GM19463 (cell line): ENCODE measurements around the gene RAB9A.
"Not testable (repeated sequence)": the region's sequence is repeated elsewhere in the genome, so short reads cannot be mapped to it uniquely, and the experiment has no call there.

Experiments
- ATAC-seq: cut with Tn5 transposase; IDR thresholded peaks from one replicate; pipeline ENCODE4 v1.9.1; 2021; ENCODE audit warnings: mild to moderate bottlenecking, moderate library complexity; ENCODE audit not compliant: unreplicated experiment

The RAB9A gene

GRCh38 chrX:13688958-13689740 lies at the start of gene RAB9A:
TSS of gene RAB9A (plus strand) at chrX:13689128. CDS start at chrX:13708747, 19,619 bp downstream.
- peak; percentile 74 for ATAC-seq

- ATAC-seq, result not testable (repeated sequence)
Measured at GRCh38 chrX:13641684-13642083, 47.2 kb upstream of the RAB9A start.

- no peak for ATAC-seq
Measured at GRCh38 chrX:13645464-13646153, 43.3 kb upstream of the RAB9A start.

GRCh38 chrX:13646154-13646549 lies 42.8 kb upstream of the RAB9A start:
- ATAC-seq, result no peak

- ATAC-seq, result peak; percentile 60
Measured at GRCh38 chrX:13647709-13648212, 41.2 kb upstream of the RAB9A start.

GRCh38 chrX:13648336-13648735 lies 40.6 kb upstream of the RAB9A start:
- not testable (repeated sequence) for ATAC-seq

GRCh38 chrX:13649838-13650237 lies 39.1 kb upstream of the RAB9A start:
- no peak for ATAC-seq

GRCh38 chrX:13650318-13650717 lies 38.6 kb upstream of the RAB9A start:
- no peak for ATAC-seq

- ATAC-seq, result no peak
Measured at GRCh38 chrX:13651150-13651549, 37.8 kb upstream of the RAB9A start.

- ATAC-seq, result no peak
Measured at GRCh38 chrX:13652287-13652793, 36.6 kb upstream of the RAB9A start.

GRCh38 chrX:13652850-13653693 lies 35.9 kb upstream of the RAB9A start, which contains the start of gene TCEANC:
TSS of gene TCEANC (plus strand) at chrX:13653141. CDS start at chrX:13662509, 9,368 bp downstream.
- ATAC-seq, result peak; percentile 94

- ATAC-seq, result no peak
Measured at GRCh38 chrX:13654116-13654515, 34.8 kb upstream of the RAB9A start.

GRCh38 chrX:13655674-13656073 lies 33.3 kb upstream of the RAB9A start:
- no peak for ATAC-seq

GRCh38 chrX:13658602-13659001 lies 30.3 kb upstream of the RAB9A start:
- ATAC-seq, result no peak

- no peak for ATAC-seq
Measured at GRCh38 chrX:13659063-13659462, 29.9 kb upstream of the RAB9A start.

- ATAC-seq, result no peak
Measured at GRCh38 chrX:13661735-13662288, 27.1 kb upstream of the RAB9A start.

GRCh38 chrX:13662355-13662791 lies 26.6 kb upstream of the RAB9A start:
- ATAC-seq, result no peak

GRCh38 chrX:13664020-13664419 lies 24.9 kb upstream of the RAB9A start:
- no peak for ATAC-seq

GRCh38 chrX:13666836-13667235 lies 22.1 kb upstream of the RAB9A start:
- no peak for ATAC-seq

GRCh38 chrX:13667919-13668318 lies 21.0 kb upstream of the RAB9A start:
- ATAC-seq, result no peak
